K562 (cell line): ENCODE results near the gene DCTN5. TPM values are rescaled to one million over a fixed set of nuclear protein-coding genes. Genes with fewer than 3 reads are reported as not detected.

ENCODE experiments used
- BACH1 ChIP-seq: fragments of 200-800 bp; sonication (Bioruptor generic); IDR thresholded peaks from 2 replicates; pipeline ENCODE4 v1.6.1; 2016; ENCODE audit warnings: missing genetic modification characterization, missing compliant biosample characterization
- BCL6 ChIP-seq: fragments of 250-450 bp; sonication (Bioruptor Pico); IDR thresholded peaks from 2 replicates; pipeline ENCODE4 v1.4.0; 2020
- CLOCK ChIP-seq: fragments of 250-450 bp; sonication (Bioruptor Pico); IDR thresholded peaks from 2 replicates; pipeline ENCODE4 v1.4.0; 2020; ENCODE audit warnings: mild to moderate bottlenecking, moderate library complexity, borderline replicate concordance
- CREM ChIP-seq: IDR thresholded peaks from 2 replicates; pipeline ENCODE4 v1.6.1; 2014; ENCODE audit warnings: antibody characterized with exemption, low read depth
- E2F8 ChIP-seq: fragments of 450-650 bp; IDR thresholded peaks from 2 replicates; pipeline ENCODE4 v1.7.1; 2018; ENCODE audit warnings: mild to moderate bottlenecking, low read depth; ENCODE audit not compliant: partially characterized antibody
- HEY1 ChIP-seq: fragments of 250-450 bp; sonication (Bioruptor Pico); IDR thresholded peaks from 2 replicates; pipeline ENCODE4 v1.5.0; 2020; ENCODE audit warnings: mild to moderate bottlenecking, moderate library complexity, borderline replicate concordance
- HSF4 ChIP-seq: fragments of 250-450 bp; sonication (Bioruptor Pico); IDR thresholded peaks from 2 replicates; pipeline ENCODE4 v2.1.2; 2022; ENCODE audit warnings: mild to moderate bottlenecking, moderate library complexity, borderline replicate concordance
- KAT8 ChIP-seq: fragments of 450-650 bp; IDR thresholded peaks from 2 replicates; pipeline ENCODE4 v1.6.1; 2016; ENCODE audit warnings: low read depth, mild to moderate bottlenecking
- MEF2D ChIP-seq: conservative IDR thresholded peaks from 2 replicates; pipeline ENCODE4 v1.6.1; 2016; ENCODE audit warnings: low read depth, missing genetic modification characterization, missing compliant biosample characterization
- PHF21A ChIP-seq: fragments of 450-650 bp; IDR thresholded peaks from 2 replicates; pipeline ENCODE4 v1.6.1; 2017; ENCODE audit warnings: low read depth, borderline replicate concordance
- SNRNP70 ChIP-seq: fragments of 200-400 bp; formaldehyde crosslinking; optimal IDR thresholded peaks from 2 replicates; pipeline ENCODE3; 2017; ENCODE audit warnings: low read depth, low read length
- ZNF121 ChIP-seq: sonication (generic); formaldehyde crosslinking; conservative IDR thresholded peaks from 2 replicates; pipeline ENCODE4 v1.8.0; 2022; ENCODE audit warnings: missing genetic modification reagents
- ZNF23 ChIP-seq: fragments of 250-450 bp; sonication (Bioruptor Pico); IDR thresholded peaks from 2 replicates; pipeline ENCODE4 v1.4.0; 2020; ENCODE audit warnings: mild to moderate bottlenecking
- ZNF408 ChIP-seq: fragments of 250-450 bp; sonication (Bioruptor Pico); IDR thresholded peaks from 2 replicates; pipeline ENCODE4 v1.4.0; 2020; ENCODE audit warnings: low read depth, mild to moderate bottlenecking, moderate library complexity
- ZNF668 ChIP-seq: fragments of 250-450 bp; sonication (Bioruptor Pico); IDR thresholded peaks from 2 replicates; pipeline ENCODE4 v1.8.0; 2022; ENCODE audit warnings: mild to moderate bottlenecking, inconsistent platforms
- polyA plus RNA-seq, 8 experiments: library from polyadenylated mRNA; depleted of rRNA in 4 of 8; stranded (reverse) in 5 of 8; unstranded in 3 of 8; fragments of >200 nt; fragmentation: Nextera tagmentation in 2 of 8; fragmentation: Illumina TruSeq in 1 of 8; extraction: Ambion mirVana in 2 of 8; extraction: Trizol in 1 of 8; gene quantifications; 2 replicates each; pipeline versions ENCODE4 v1.2.1 to v1.2.3, GENCODE V29; 2011 to 2014; ENCODE audit warnings: inconsistent platforms in 1 of 8, missing spikeins in 1 of 8
- total RNA-seq, 7 experiments: library from RNA; depleted of rRNA in 6 of 7; stranded (reverse); fragments of >200 nt in 6 of 7; fragmentation: Illumina TruSeq in 2 of 7; extraction: Trizol in 2 of 7; gene quantifications; 2 replicates each; pipeline versions ENCODE4 v1.2.1 to v1.2.3, GENCODE V29; 2011 to 2021; ENCODE audit warnings: low replicate concordance in 1 of 7
- TF ChIP-seq, protein P1 (sequence below), 2 experiments: fragments of 450-650 bp in 1 of 2; sonication (generic) in 1 of 2; formaldehyde crosslinking; conservative IDR thresholded peaks; 2 replicates each; pipeline versions ENCODE4 v1.4.0 to v1.8.1; 2020 to 2022; ENCODE audit warnings: mild to moderate bottlenecking in 1 of 2, missing genetic modification reagents in 1 of 2

DCTN5 gene
- total and polyA plus RNA-seq, 9 of the 15 experiments (the other 6 are each of a cell fraction or from before 2014, with no cell fraction given), result 35.8 to 149 (median 75.9) TPM

- TF ChIP-seq CLOCK (no peak), BCL6 (no peak), HEY1 (no peak), ZNF121 (CRISPR knock-in tag) (no peak), CREM (peak; percentile 93), ZNF668 (CRISPR knock-in tag) (no peak), ZNF23 (CRISPR knock-in tag) (no peak), HSF4 (CRISPR knock-in tag) (no peak), E2F8 (no peak), KAT8 (no peak), SNRNP70 (no peak), ZNF408 (CRISPR knock-in tag) (no peak), MEF2D (tag) (no peak), PHF21A (no peak), BACH1 (tag) (no peak)
- TF ChIP-seq, protein P1, sequence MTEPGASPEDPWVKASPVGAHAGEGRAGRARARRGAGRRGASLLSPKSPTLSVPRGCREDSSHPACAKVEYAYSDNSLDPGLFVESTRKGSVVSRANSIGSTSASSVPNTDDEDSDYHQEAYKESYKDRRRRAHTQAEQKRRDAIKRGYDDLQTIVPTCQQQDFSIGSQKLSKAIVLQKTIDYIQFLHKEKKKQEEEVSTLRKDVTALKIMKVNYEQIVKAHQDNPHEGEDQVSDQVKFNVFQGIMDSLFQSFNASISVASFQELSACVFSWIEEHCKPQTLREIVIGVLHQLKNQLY (CRISPR knock-in tag; conservative IDR thresholded peaks at IDR 0.05), result no peak
These were observed 45.1 kb upstream of the DCTN5 start, which contains the start of gene NDUFAB1 (continued) for GRCh38 chr16:23595951-23596720.
